ENCODE data around the gene CCHCR1. TPM values are rescaled to one million over a fixed set of nuclear protein-coding genes. Genes with fewer than 3 reads are reported as not detected.
"Not testable (repeated sequence)": the region's sequence is repeated elsewhere in the genome, so short reads cannot be mapped to it uniquely, and the experiment has no call there.

Gene CCHCR1
- total RNA-seq, 1 experiment from 2014 or later, result 45.5 TPM

DNA sequence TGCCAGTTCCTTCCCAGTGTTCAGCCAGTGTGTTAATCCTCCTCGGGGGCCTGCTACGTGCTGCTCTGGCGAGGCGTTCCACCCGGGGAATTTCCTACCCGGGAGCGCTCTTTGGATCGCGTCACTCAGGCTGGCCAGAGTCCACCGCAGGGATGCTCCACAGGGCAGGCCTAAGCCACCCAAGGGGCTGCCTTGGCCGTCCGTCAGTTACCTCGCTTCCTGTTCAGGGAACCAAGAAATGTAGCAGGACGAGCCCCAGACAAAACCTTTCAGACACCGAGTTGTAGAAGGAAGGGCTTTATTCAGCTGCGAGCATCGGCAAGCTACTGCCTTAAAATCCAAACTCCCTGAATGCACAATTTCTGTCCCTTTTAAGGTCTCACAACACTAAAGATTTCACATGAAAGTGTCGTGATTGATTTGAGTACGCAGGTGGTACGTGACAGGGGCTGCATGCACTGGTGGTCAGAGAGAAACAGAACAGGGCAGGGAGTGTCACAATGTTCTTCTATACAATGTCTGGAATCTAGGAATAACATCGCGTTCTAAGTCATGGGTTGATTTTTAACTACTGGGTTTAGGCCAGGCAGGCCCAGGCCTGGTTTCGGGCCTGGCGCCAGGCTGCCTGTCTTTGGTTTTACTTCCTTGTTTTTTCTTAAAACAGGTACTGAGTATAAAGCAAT, 28.6 kb upstream of the CCHCR1 start:
- Histone ChIP-seq H2BK20ac (ENCODE audit: low read depth, low read length, poor library complexity, severe bottlenecking) (no peak overlapping the region), H3K18ac (ENCODE audit: insufficient read length, low read depth, low read length) (no peak overlapping the region), H3K23me2 (ENCODE audit: insufficient read length, low read depth, low read length, poor library complexity, severe bottlenecking) (no peaks in the 10 kb centered on the region), H4K20me1 (ENCODE audit: control insufficient read depth, insufficient read depth, insufficient read length) (no peaks in the 10 kb centered on the region), H3K9ac (ENCODE audit: extremely low read depth, insufficient read length, low read length) (no peak overlapping the region), H3T11ph (ENCODE audit: low read length) (no peak overlapping the region), H3K23ac (ENCODE audit: insufficient read length, low read depth, low read length) (no peak overlapping the region), H3K79me1 (ENCODE audit: insufficient read depth, low read depth, low read length, poor library complexity, severe bottlenecking) (no peaks in the 10 kb centered on the region), H4K5ac (ENCODE audit: insufficient read length, low read depth, low read length) (no peak overlapping the region), H4K8ac (replicated peaks; ENCODE audit: insufficient read length, low read depth, low read length) (no peak overlapping the region), H2BK15ac (ENCODE audit: low read depth, low read length) (no peak overlapping the region), H4K91ac (ENCODE audit: insufficient read length, low read depth, low read length) (no peak overlapping the region), H3K9me3 (ENCODE audit: control insufficient read depth, low read depth, low read length) (no peaks in the 10 kb centered on the region), H3K79me2 (ENCODE audit: insufficient read depth, low read length) (no peaks in the 10 kb centered on the region), H3K4me2 (ENCODE audit: insufficient read depth, insufficient read length, low read length) (no peak overlapping the region), H2BK12ac (ENCODE audit: insufficient read length, low read depth, low read length) (no peak overlapping the region), H3K27me3 (ENCODE audit: insufficient read depth, low read length) (no peaks in the 10 kb centered on the region), H3K56ac (ENCODE audit: insufficient read length, low read depth, low read length) (no peak overlapping the region), H2BK5ac (ENCODE audit: insufficient read length, low read length) (no peak overlapping the region), H3K14ac (ENCODE audit: insufficient read depth, low read length) (no peak overlapping the region; the same call in 1 of the 2 replicates), H3K27ac (ENCODE audit: insufficient read length, low read depth, low read length) (no peak overlapping the region), H3K4ac (ENCODE audit: low read depth, low read length) (no peak overlapping the region), H2AFZ (ENCODE audit: low read length) (no peak overlapping the region), H2BK120ac (ENCODE audit: low read depth, low read length, poor library complexity, severe bottlenecking) (no peak overlapping the region), H2AK5ac (ENCODE audit: insufficient read length, low read length) (no peak overlapping the region), H3K4me1 (ENCODE audit: insufficient read depth, low read length) (no peaks in the 10 kb centered on the region)
- Mint-ChIP-seq H3K36me3 (ENCODE audit: insufficient read depth in 1 of 3, low read depth in 3 of 3) (peaks cover 0 to 4% (median 0%) of the 10 kb centered on the region in 3 experiments; a peak in 3 of 7 replicates), H3K9me3 (no peaks in the 10 kb centered on the region), H3K27ac (peak overlapping the region in 2 of 3 experiments; percentile 11 to 72; a peak in 2 of 7 replicates), H3K27me3 (ENCODE audit: low read depth) (no peaks in the 10 kb centered on the region), H3K4me3 (no peak overlapping the region), H3K4me1 (peaks cover 28 to 40% of the 10 kb centered on the region in 2 experiments)
- no peak for DNase-seq
- WGBS (ENCODE audit: extremely low coverage, insufficient read length, low lambda C conversion rate), result no CpG with 5 or more reads among the region's 24 CpGs
- TF ChIP-seq, protein P1, sequence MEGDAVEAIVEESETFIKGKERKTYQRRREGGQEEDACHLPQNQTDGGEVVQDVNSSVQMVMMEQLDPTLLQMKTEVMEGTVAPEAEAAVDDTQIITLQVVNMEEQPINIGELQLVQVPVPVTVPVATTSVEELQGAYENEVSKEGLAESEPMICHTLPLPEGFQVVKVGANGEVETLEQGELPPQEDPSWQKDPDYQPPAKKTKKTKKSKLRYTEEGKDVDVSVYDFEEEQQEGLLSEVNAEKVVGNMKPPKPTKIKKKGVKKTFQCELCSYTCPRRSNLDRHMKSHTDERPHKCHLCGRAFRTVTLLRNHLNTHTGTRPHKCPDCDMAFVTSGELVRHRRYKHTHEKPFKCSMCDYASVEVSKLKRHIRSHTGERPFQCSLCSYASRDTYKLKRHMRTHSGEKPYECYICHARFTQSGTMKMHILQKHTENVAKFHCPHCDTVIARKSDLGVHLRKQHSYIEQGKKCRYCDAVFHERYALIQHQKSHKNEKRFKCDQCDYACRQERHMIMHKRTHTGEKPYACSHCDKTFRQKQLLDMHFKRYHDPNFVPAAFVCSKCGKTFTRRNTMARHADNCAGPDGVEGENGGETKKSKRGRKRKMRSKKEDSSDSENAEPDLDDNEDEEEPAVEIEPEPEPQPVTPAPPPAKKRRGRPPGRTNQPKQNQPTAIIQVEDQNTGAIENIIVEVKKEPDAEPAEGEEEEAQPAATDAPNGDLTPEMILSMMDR (conservative IDR thresholded peaks at IDR 0.05), result no peak

DNA sequence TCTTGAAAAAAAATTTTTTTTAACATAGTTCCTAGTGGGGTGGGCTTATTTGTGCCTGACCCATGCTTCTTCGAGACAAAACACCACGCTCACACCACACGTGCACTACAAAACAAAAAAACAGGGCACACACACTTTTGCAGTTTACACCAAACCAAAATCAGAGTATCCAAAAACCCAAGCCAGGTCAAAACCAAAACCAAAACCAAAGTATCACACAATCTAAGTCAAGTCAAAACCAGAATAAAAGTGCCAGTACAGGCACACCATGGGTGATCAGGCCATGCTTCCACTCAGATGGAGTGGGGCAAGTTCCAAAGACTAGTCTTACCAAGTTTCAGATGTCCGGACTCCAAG, 28.1 kb upstream of the CCHCR1 start:
- not testable (repeated sequence) for H2AFZ ChIP-seq (ENCODE audit: low read length); H3K4me3 Mint-ChIP-seq; H3K9me3 Mint-ChIP-seq; H3K9me3 ChIP-seq (ENCODE audit: control insufficient read depth, low read depth, low read length); H2BK120ac ChIP-seq (ENCODE audit: low read depth, low read length, poor library complexity, severe bottlenecking); H4K8ac ChIP-seq (replicated peaks; ENCODE audit: insufficient read length, low read depth, low read length); H4K91ac ChIP-seq (ENCODE audit: insufficient read length, low read depth, low read length); H3K23ac ChIP-seq (ENCODE audit: insufficient read length, low read depth, low read length); H3K27me3 ChIP-seq (ENCODE audit: insufficient read depth, low read length); H3K79me2 ChIP-seq (ENCODE audit: insufficient read depth, low read length); H2BK12ac ChIP-seq (ENCODE audit: insufficient read length, low read depth, low read length); H4K20me1 ChIP-seq (ENCODE audit: control insufficient read depth, insufficient read depth, insufficient read length); H3K4me2 ChIP-seq (ENCODE audit: insufficient read depth, insufficient read length, low read length); H2BK20ac ChIP-seq (ENCODE audit: low read depth, low read length, poor library complexity, severe bottlenecking); H3K27me3 Mint-ChIP-seq (ENCODE audit: low read depth); H3K36me3 Mint-ChIP-seq (ENCODE audit: insufficient read depth in 1 of 3, low read depth in 3 of 3); H3K9ac ChIP-seq (ENCODE audit: extremely low read depth, insufficient read length, low read length); H2BK15ac ChIP-seq (ENCODE audit: low read depth, low read length); H2AK5ac ChIP-seq (ENCODE audit: insufficient read length, low read length); H2BK5ac ChIP-seq (ENCODE audit: insufficient read length, low read length); DNase-seq; H3K4me1 ChIP-seq (ENCODE audit: insufficient read depth, low read length); H3K18ac ChIP-seq (ENCODE audit: insufficient read length, low read depth, low read length); H3K27ac ChIP-seq (ENCODE audit: insufficient read length, low read depth, low read length); H3K56ac ChIP-seq (ENCODE audit: insufficient read length, low read depth, low read length); H3K23me2 ChIP-seq (ENCODE audit: insufficient read length, low read depth, low read length, poor library complexity, severe bottlenecking); H3K79me1 ChIP-seq (ENCODE audit: insufficient read depth, low read depth, low read length, poor library complexity, severe bottlenecking); H4K5ac ChIP-seq (ENCODE audit: insufficient read length, low read depth, low read length); H3K4ac ChIP-seq (ENCODE audit: low read depth, low read length); H3K14ac ChIP-seq (ENCODE audit: insufficient read depth, low read length); H3T11ph ChIP-seq (ENCODE audit: low read length)
- Mint-ChIP-seq H3K27ac (peak overlapping the region in 1 of 3 experiments; percentile 11; a peak in 2 of 7 replicates), H3K4me1 (peaks cover 28 to 40% of the 10 kb centered on the region in 2 experiments)
- WGBS (ENCODE audit: extremely low coverage, insufficient read length, low lambda C conversion rate), result no CpG with 5 or more reads among the region's 4 CpGs
